OCI-LY7 (cell line): ENCODE results near the gene KCTD13. TPM values are rescaled to one million over a fixed set of nuclear protein-coding genes. Genes with fewer than 3 reads are reported as not detected.

Experiments used
- BruUV-seq: library from RNA; stranded (reverse); fragments of 400-500 nt; replicated peaks from 2 replicates; lab custom pipeline; 2021; lab: Mats Ljungman, UMichigan
- CTCF ChIA-PET: fragments of 300-600 bp; sonication (Branson Sonifier 250); formaldehyde crosslinking; loops from one replicate; lab custom pipeline; 2022; ENCODE audit warnings: antibody characterized with exemption; ENCODE audit not compliant: unreplicated experiment; lab: Charles Lee
- POLR2A ChIA-PET: fragments of 300-600 bp; sonication (Branson Sonifier 250); formaldehyde crosslinking; loops from one replicate; lab custom pipeline; 2022; ENCODE audit warnings: antibody characterized with exemption; lab: Charles Lee
- DNase-seq: peaks from one replicate; pipeline ENCODE4 v3.0.0-alpha.2; 2015; ENCODE audit warnings: low spot score
- H2AFZ ChIP-seq: fragments of 200-600 bp; sonication (generic), shearing (Covaris generic); 2 replicates; pipeline ENCODE4 v1.6.1; 2014; ENCODE audit warnings: mild to moderate bottlenecking, antibody characterized with exemption, low read length, moderate library complexity
- H3K27ac ChIP-seq: fragments of 200-600 bp; sonication (generic); 2 replicates; pipeline ENCODE4 v1.5.1; 2014; ENCODE audit warnings: mixed run types, low read depth, mild to moderate bottlenecking, moderate library complexity, low read length, inconsistent platforms; ENCODE audit not compliant: poor library complexity, severe bottlenecking
- H3K36me3 ChIP-seq: fragments of 200-600 bp; sonication (generic); 2 replicates; pipeline ENCODE4 v1.6.1; 2014; ENCODE audit warnings: mild to moderate bottlenecking, antibody characterized with exemption, low read length, moderate library complexity, mixed read lengths; ENCODE audit not compliant: insufficient read depth
- H3K4me1 ChIP-seq: fragments of 200-600 bp; sonication (generic); 2 replicates; pipeline ENCODE4 v1.5.1; 2014; ENCODE audit warnings: mild to moderate bottlenecking, low read length; ENCODE audit not compliant: insufficient read depth, poor library complexity, severe bottlenecking
- H3K4me2 ChIP-seq: fragments of 200-600 bp; sonication (generic); 2 replicates; pipeline ENCODE4 v1.6.1; 2014; ENCODE audit warnings: mild to moderate bottlenecking, low read length
- H3K4me3 ChIP-seq: fragments of 200-600 bp; sonication (generic); 2 replicates; pipeline ENCODE4 v1.5.1; 2014; ENCODE audit warnings: mild to moderate bottlenecking, low read depth, low read length; ENCODE audit not compliant: poor library complexity, severe bottlenecking
- H3K79me2 ChIP-seq: fragments of 200-600 bp; sonication (generic); 2 replicates; pipeline ENCODE4 v1.6.1; 2016; ENCODE audit warnings: low read depth, mild to moderate bottlenecking, low read length, moderate library complexity, mixed read lengths; ENCODE audit not compliant: insufficient read depth
- H3K9me2 ChIP-seq: fragments of 200-600 bp; sonication (generic); 2 replicates; pipeline ENCODE4 v1.6.1; 2016; ENCODE audit warnings: mild to moderate bottlenecking, low read length, mixed read lengths; ENCODE audit not compliant: insufficient read depth
- H3K9me3 ChIP-seq: fragments of 200-600 bp; sonication (generic); 2 replicates; pipeline ENCODE4 v1.6.1; 2014; ENCODE audit warnings: mild to moderate bottlenecking, mixed run types, low read length, mixed read lengths
- H4K20me1 ChIP-seq: fragments of 200-600 bp; sonication (generic); 2 replicates; pipeline ENCODE4 v1.6.1; 2014; ENCODE audit warnings: mild to moderate bottlenecking, antibody characterized with exemption, low read length, moderate library complexity, mixed read lengths; ENCODE audit not compliant: insufficient read depth
- CTCF ChIP-seq: fragments of 200-600 bp; sonication (generic); conservative IDR thresholded peaks from 2 replicates; pipeline ENCODE4 v1.5.1; 2014; ENCODE audit warnings: mild to moderate bottlenecking, antibody characterized with exemption, low read length, moderate library complexity, mixed read lengths
- EZH2phosphoT487 ChIP-seq: fragments of 200-600 bp; sonication (generic); IDR thresholded peaks from 2 replicates; pipeline ENCODE4 v1.6.1; 2018; ENCODE audit warnings: low read depth, borderline replicate concordance, mild to moderate bottlenecking, mixed run types, antibody characterized with exemption, low read length, moderate library complexity, mixed read lengths
- intact Hi-C: fragments of 100-400 bp; cut with micrococcal nuclease; formaldehyde crosslinking; loops from one replicate; pipeline ENCODE4 v1.10.0; 2022; ENCODE audit not compliant: unreplicated experiment
- total RNA-seq, 2 experiments: library from RNA; depleted of rRNA in 1 of 2; stranded (reverse); fragments of >200 nt in 1 of 2; shearing (Covaris generic) in 1 of 2; gene quantifications; 2 replicates each; pipeline ENCODE4 v1.2.3, GENCODE V29; 2014 to 2022

The KCTD13 gene
- total RNA-seq, 2 experiments from 2014 or later = 15.9 to 48.0 TPM

- BruUV-seq = no TSS peak
- intact Hi-C loops = no loop called here
- TF ChIP-seq CTCF (no peak), EZH2phosphoT487 (no peak)
Observed at GRCh38 chr16:29968205-29968604, 42.2 kb upstream of the KCTD13 start.

DNA sequence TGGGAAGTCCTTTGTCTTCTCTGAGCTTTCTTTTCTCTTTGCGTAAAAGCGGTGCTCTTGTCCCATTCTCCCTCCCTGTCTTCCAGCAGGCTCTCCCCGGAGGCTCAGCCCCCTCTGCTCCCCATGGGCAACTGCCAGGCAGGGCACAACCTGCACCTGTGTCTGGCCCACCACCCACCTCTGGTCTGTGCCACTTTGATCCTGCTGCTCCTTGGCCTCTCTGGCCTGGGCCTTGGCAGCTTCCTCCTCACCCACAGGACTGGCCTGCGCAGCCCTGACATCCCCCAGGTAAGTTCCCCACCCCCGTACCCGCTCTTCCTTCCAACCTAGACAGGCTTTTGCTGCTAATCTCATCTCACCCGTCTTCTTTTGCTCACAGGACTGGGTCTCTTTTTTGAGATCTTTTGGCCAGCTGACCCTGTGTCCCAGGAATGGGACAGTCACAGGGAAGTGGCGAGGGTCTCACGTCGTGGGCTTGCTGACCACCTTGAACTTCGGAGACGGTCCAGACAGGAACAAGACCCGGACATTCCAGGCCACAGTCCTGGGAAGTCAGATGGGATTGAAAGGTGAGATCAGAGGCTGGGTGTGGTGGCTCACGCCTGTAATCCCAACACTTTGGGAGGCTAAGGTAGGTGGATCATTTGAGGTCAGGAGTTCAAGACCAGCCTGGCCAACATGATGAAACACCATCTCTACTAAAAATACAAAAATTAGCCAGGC is 37.2 kb upstream of the KCTD13 start:
- no peaks in the 10 kb centered on the region for H3K79me2 ChIP-seq
- H3K9me2 ChIP-seq = no peaks in the 10 kb centered on the region
- no TSS peak for BruUV-seq
- POLR2A ChIA-PET = interaction anchor here (0.6 to 3.4 kb wide), 3 partner anchors 9 to 37 kb away, joined by 3 to 56 read pairs (median 17); partner anchors contain the start of genes KCTD13 and TAOK2
- no peak for DNase-seq
- no peaks in the 10 kb centered on the region for H3K9me3 ChIP-seq
- intact Hi-C loops = no loop called here
- peaks cover 14% of the 10 kb centered on the region for H3K36me3 ChIP-seq
- no peaks in the 10 kb centered on the region for H4K20me1 ChIP-seq
- CTCF ChIA-PET = interaction anchor here (0.6 to 0.9 kb wide), 2 partner anchors 10 to 236 kb away, joined by 3 to 6 read pairs; partner anchors contain the start of gene TAOK2
- TF ChIP-seq EZH2phosphoT487 = no peak
- no peak for TF ChIP-seq CTCF
- H3K27ac ChIP-seq = no peak overlapping the region
- peaks cover 17% of the 10 kb centered on the region for H3K4me1 ChIP-seq
- H3K4me3 ChIP-seq = peak overlapping the region; percentile 75
- H2AFZ ChIP-seq = no peak overlapping the region
- peak overlapping the region; percentile 95 for H3K4me2 ChIP-seq

More at GRCh38 chr16:29968205-29968604, 42.2 kb upstream of the KCTD13 start:
- Histone ChIP-seq H3K27ac (no peak overlapping the region), H3K4me1 (peaks cover 8% of the 10 kb centered on the region), H3K36me3 (peaks cover 48% of the 10 kb centered on the region), H3K9me3 (no peaks in the 10 kb centered on the region), H3K4me3 (no peak overlapping the region), H2AFZ (no peak overlapping the region), H3K9me2 (no peaks in the 10 kb centered on the region), H3K79me2 (no peaks in the 10 kb centered on the region), H3K4me2 (no peak overlapping the region), H4K20me1 (no peaks in the 10 kb centered on the region)
- ChIA-PET POLR2A (no interaction called here), CTCF (no interaction called here)
- no peak for DNase-seq
